Panc1 (cell line): ENCODE data around the gene SPRED2. TPM values are rescaled to one million over a fixed set of nuclear protein-coding genes. Genes with fewer than 3 reads are reported as not detected.

ENCODE experiments used
- ATAC-seq: fragments of 200-7000 bp; cut with Tn5 transposase; 2 replicates; pipeline ENCODE4 v1.9.1; 2020; ENCODE audit warnings: mild to moderate bottlenecking, moderate library complexity
- BruUV-seq: library from RNA; stranded (reverse); fragments of 400-500 nt; replicated peaks from 2 replicates; lab custom pipeline; 2021; lab: Mats Ljungman, UMichigan
- CTCF ChIA-PET: fragments of 300-600 bp; sonication (Branson Sonifier 250); formaldehyde crosslinking; loops from one replicate; lab custom pipeline; 2022; ENCODE audit warnings: antibody characterized with exemption; lab: Charles Lee
- POLR2A ChIA-PET: fragments of 300-600 bp; sonication (Branson Sonifier 250); formaldehyde crosslinking; loops from one replicate; lab custom pipeline; 2022; ENCODE audit warnings: antibody characterized with exemption; lab: Charles Lee
- DNase-seq: peaks from one replicate; pipeline ENCODE4 v3.0.0-alpha.2; 2010; ENCODE audit warnings: low read depth, low spot score
- H3K27ac ChIP-seq: 2 replicates; pipeline ENCODE4 v1.5.1; 2011; ENCODE audit warnings: mild to moderate bottlenecking, low read length, inconsistent platforms
- H3K27me3 ChIP-seq: fragments of 200-500 bp; sonication (Bioruptor generic); 2 replicates; pipeline ENCODE4 v1.6.0; 2014; ENCODE audit warnings: low read length, inconsistent platforms; ENCODE audit not compliant: control insufficient read depth, insufficient read depth
- H3K36me3 ChIP-seq: fragments of 200-500 bp; sonication (Bioruptor generic); 2 replicates; pipeline ENCODE4 v1.5.1; 2014; ENCODE audit warnings: inconsistent platforms, mild to moderate bottlenecking, low read length, moderate library complexity; ENCODE audit not compliant: control insufficient read depth, insufficient read depth
- H3K4me1 ChIP-seq: 2 replicates; pipeline ENCODE4 v1.5.1; 2011; ENCODE audit warnings: inconsistent platforms, mild to moderate bottlenecking, low read length, moderate library complexity; ENCODE audit not compliant: control insufficient read depth, insufficient read depth
- H3K4me3 ChIP-seq, 2 experiments: 2 replicates each; pipeline ENCODE4 v1.5.1; 2011 to 2012; ENCODE audit warnings: low read depth in 2 of 2, low read length in 2 of 2, mild to moderate bottlenecking in 2 of 2, inconsistent platforms in 1 of 2, moderate library complexity in 1 of 2
- H3K9me3 ChIP-seq: fragments of 200-500 bp; sonication (Bioruptor generic); 2 replicates; pipeline ENCODE4 v1.5.1; 2014; ENCODE audit warnings: low read depth, mild to moderate bottlenecking, inconsistent platforms, low read length, moderate library complexity; ENCODE audit not compliant: control insufficient read depth, insufficient read depth
- POLR2AphosphoS5 ChIP-seq: IDR thresholded peaks from 2 replicates; pipeline ENCODE4 v1.6.1; 2012; ENCODE audit warnings: mild to moderate bottlenecking, low read depth, low read length, moderate library complexity
- REST ChIP-seq, 2 experiments: IDR thresholded peaks; 2 replicates each; pipeline ENCODE4 v1.6.1; 2011 to 2012; ENCODE audit warnings: low read depth in 2 of 2, control low read depth in 1 of 2, low read length in 1 of 2, mild to moderate bottlenecking in 1 of 2, moderate library complexity in 1 of 2; ENCODE audit not compliant: insufficient read depth in 1 of 2
- SIN3A ChIP-seq: IDR thresholded peaks from 2 replicates; pipeline ENCODE4 v1.6.1; 2012; ENCODE audit warnings: low read depth, mild to moderate bottlenecking, low read length, moderate library complexity, borderline replicate concordance; ENCODE audit not compliant: insufficient read depth
- TCF7L2 ChIP-seq: IDR thresholded peaks from 2 replicates; pipeline ENCODE4 v1.6.1; 2011; ENCODE audit warnings: mild to moderate bottlenecking, low read depth, low read length, inconsistent platforms
- in situ Hi-C: cut with HindIII; loops from 2 replicates; pipeline ENCODE4 v1.10.0; 2016; ENCODE audit warnings: low sequenced_read_pairs, low pct_unique_long_range_greater_than_20kb
- intact Hi-C: fragments of 100-400 bp; cut with micrococcal nuclease; formaldehyde crosslinking; loops from one replicate; pipeline ENCODE4 v1.10.0; 2022; ENCODE audit not compliant: unreplicated experiment
- total RNA-seq: library from RNA; stranded (reverse); gene quantifications from one replicate; pipeline ENCODE4 v1.2.1, GENCODE V29; 2021; ENCODE audit not compliant: unreplicated experiment
- TF ChIP-seq, protein P1 (sequence below): fragments of 450-650 bp; IDR thresholded peaks from 2 replicates; pipeline ENCODE4 v1.5.1; 2017; ENCODE audit warnings: mild to moderate bottlenecking

Gene SPRED2
- total RNA-seq, 1 experiment from 2014 or later = 60.1 TPM

- intact Hi-C loops = loop anchor here (2.0 kb wide), 1 partner anchor 309 kb away; no protein-coding TSS in a partner anchor
- Histone ChIP-seq H3K27ac (no peak overlapping the region), H3K4me1 (peaks cover 17% of the 10 kb centered on the region), H3K27me3 (no peaks in the 10 kb centered on the region), H3K36me3 (peaks cover 25% of the 10 kb centered on the region), H3K4me3 (no peak overlapping the region), H3K9me3 (no peaks in the 10 kb centered on the region)
- no TSS peak for BruUV-seq
- DNase-seq (no peak), ATAC-seq (no peak)
- in situ Hi-C loops = no loop called here
- ChIA-PET CTCF (no interaction called here), POLR2A (no interaction called here)
- TF ChIP-seq, protein P1, sequence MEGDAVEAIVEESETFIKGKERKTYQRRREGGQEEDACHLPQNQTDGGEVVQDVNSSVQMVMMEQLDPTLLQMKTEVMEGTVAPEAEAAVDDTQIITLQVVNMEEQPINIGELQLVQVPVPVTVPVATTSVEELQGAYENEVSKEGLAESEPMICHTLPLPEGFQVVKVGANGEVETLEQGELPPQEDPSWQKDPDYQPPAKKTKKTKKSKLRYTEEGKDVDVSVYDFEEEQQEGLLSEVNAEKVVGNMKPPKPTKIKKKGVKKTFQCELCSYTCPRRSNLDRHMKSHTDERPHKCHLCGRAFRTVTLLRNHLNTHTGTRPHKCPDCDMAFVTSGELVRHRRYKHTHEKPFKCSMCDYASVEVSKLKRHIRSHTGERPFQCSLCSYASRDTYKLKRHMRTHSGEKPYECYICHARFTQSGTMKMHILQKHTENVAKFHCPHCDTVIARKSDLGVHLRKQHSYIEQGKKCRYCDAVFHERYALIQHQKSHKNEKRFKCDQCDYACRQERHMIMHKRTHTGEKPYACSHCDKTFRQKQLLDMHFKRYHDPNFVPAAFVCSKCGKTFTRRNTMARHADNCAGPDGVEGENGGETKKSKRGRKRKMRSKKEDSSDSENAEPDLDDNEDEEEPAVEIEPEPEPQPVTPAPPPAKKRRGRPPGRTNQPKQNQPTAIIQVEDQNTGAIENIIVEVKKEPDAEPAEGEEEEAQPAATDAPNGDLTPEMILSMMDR = no peak
- no peak for TF ChIP-seq SIN3A
- no peak for TF ChIP-seq REST (IDR thresholded peaks at IDR 0.05; ENCODE audit: insufficient read depth in 1 of 2, low read depth in 2 of 2, low read length in 1 of 2)
- no peak for TF ChIP-seq POLR2AphosphoS5
- no peak for TF ChIP-seq TCF7L2
Measured at GRCh38 chr2:65263986-65264385, 168.4 kb downstream of the SPRED2 start.

- CTCF ChIA-PET = no interaction called here
- intact Hi-C loops (no loop called here), in situ Hi-C loops (no loop called here)
- Histone ChIP-seq H3K27ac (no peak overlapping the region), H3K27me3 (no peaks in the 10 kb centered on the region), H3K4me1 (peaks cover 17% of the 10 kb centered on the region), H3K4me3 (no peak overlapping the region), H3K9me3 (no peaks in the 10 kb centered on the region), H3K36me3 (peaks cover 24% of the 10 kb centered on the region)
- POLR2A ChIA-PET = interaction anchor here (0.7 kb wide), 1 partner anchor 230 kb away, joined by 6 read pairs; no protein-coding TSS in a partner anchor
- no peak for TF ChIP-seq POLR2AphosphoS5
- no peak for DNase-seq
- ATAC-seq = no peak
- BruUV-seq = no TSS peak
Measured at GRCh38 chr2:65263262-65263661, 169.1 kb downstream of the SPRED2 start.

DNA sequence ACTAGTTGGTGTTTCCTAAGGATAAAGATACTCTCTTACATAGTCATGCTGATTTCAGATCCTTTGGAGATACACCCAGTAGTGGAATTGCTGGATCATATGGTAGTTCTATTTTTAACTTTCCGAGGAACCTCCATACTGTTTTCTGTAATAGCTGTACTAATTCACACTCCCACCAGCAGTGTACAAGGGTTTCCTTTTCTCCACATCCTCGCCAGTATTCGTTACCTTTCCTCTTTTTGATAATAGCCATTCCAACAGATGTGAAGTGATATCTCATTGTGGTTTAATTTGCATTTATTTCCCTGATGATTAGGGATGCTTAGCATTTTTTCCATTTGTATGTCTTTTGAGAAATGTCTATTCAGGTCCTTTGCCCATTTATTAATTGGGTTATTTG lies 170.7 kb downstream of the SPRED2 start:
- Histone ChIP-seq H3K27me3 (no peaks in the 10 kb centered on the region), H3K4me1 (peaks cover 15% of the 10 kb centered on the region), H3K36me3 (peaks cover 21% of the 10 kb centered on the region), H3K4me3 (no peak overlapping the region), H3K9me3 (no peaks in the 10 kb centered on the region), H3K27ac (no peak overlapping the region)
- POLR2A ChIA-PET = no interaction called here
- no TSS peak for BruUV-seq
- intact Hi-C loops = no loop called here
- CTCF ChIA-PET = no interaction called here
- in situ Hi-C loops = no loop called here
- no peak for TF ChIP-seq REST (IDR thresholded peaks at IDR 0.05; ENCODE audit: insufficient read depth in 1 of 2, low read depth in 2 of 2, low read length in 1 of 2)
- no peak for TF ChIP-seq POLR2AphosphoS5
- TF ChIP-seq, protein P1 = no peak
- no peak for TF ChIP-seq TCF7L2
- no peak for TF ChIP-seq SIN3A
- ATAC-seq = no peak
- no peak for DNase-seq
